Nephron (organoid): Measurements from ENCODE around the gene SMIM35.
"Not testable (repeated sequence)": the region's sequence is repeated elsewhere in the genome, so short reads cannot be mapped to it uniquely, and the experiment has no call there.

Experiments
- H3K27ac Mint-ChIP-seq, 3 experiments: 2 replicates each; pipeline ENCODE4 v1.8.0; 2020; ENCODE audit warnings: mixed read lengths in 3 of 3, mild to moderate bottlenecking in 2 of 3, moderate library complexity in 1 of 3
- H3K27me3 Mint-ChIP-seq: 2 replicates; pipeline ENCODE4 v1.8.0; 2021; ENCODE audit warnings: low read depth, mild to moderate bottlenecking, moderate library complexity, mixed read lengths
- H3K36me3 Mint-ChIP-seq: 2 replicates; pipeline ENCODE4 v1.8.0; 2020; ENCODE audit warnings: low read depth, mixed read lengths
- H3K4me1 Mint-ChIP-seq: 2 replicates; pipeline ENCODE4 v1.8.0; 2020; ENCODE audit warnings: mixed read lengths
- H3K4me3 Mint-ChIP-seq, 3 experiments: 2 replicates each; pipeline ENCODE4 v1.8.0; 2020; ENCODE audit warnings: mild to moderate bottlenecking in 3 of 3, mixed read lengths in 3 of 3, moderate library complexity in 2 of 3
- H3K9me3 Mint-ChIP-seq: 2 replicates; pipeline ENCODE4 v1.8.0; 2020; ENCODE audit warnings: mixed read lengths
- CTCF ChIP-seq, 3 experiments: fragments of 200-600 bp; sonication (generic); IDR thresholded peaks; one replicate each; pipeline ENCODE4 v1.5.0; 2021; ENCODE audit warnings: antibody characterized with exemption in 3 of 3; ENCODE audit not compliant: unreplicated experiment in 3 of 3

Gene SMIM35

GRCh38 chr11:118010738-118011461 lies 75.9 kb downstream of the SMIM35 start:
- peaks cover 8% of the 10 kb centered on the region for H3K4me1 Mint-ChIP-seq
- no peaks in the 10 kb centered on the region for H3K9me3 Mint-ChIP-seq
- TF ChIP-seq CTCF (IDR thresholded peaks at IDR 0.05; ENCODE audit: unreplicated experiment in 3 of 3), result no peak
- H3K4me3 Mint-ChIP-seq, result no peak overlapping the region
- H3K27me3 Mint-ChIP-seq, result peaks cover 21% of the 10 kb centered on the region
- H3K27ac Mint-ChIP-seq, result no peak overlapping the region
- H3K36me3 Mint-ChIP-seq, result no peaks in the 10 kb centered on the region

- peaks cover 26% of the 10 kb centered on the region for H3K27me3 Mint-ChIP-seq
- no peaks in the 10 kb centered on the region for H3K9me3 Mint-ChIP-seq
- no peaks in the 10 kb centered on the region for H3K36me3 Mint-ChIP-seq
- no peak for TF ChIP-seq CTCF (IDR thresholded peaks at IDR 0.05; ENCODE audit: unreplicated experiment in 3 of 3)
- no peak overlapping the region for H3K4me3 Mint-ChIP-seq
- peaks cover 8% of the 10 kb centered on the region for H3K4me1 Mint-ChIP-seq
- H3K27ac Mint-ChIP-seq, result peak overlapping the region in 1 of 3 experiments; percentile 21
These were observed 76.7 kb downstream of the SMIM35 start for GRCh38 chr11:118009864-118010737.

GRCh38 chr11:118008271-118008911 lies 78.4 kb downstream of the SMIM35 start:
- H3K27me3 Mint-ChIP-seq, result peaks cover 21% of the 10 kb centered on the region
- no peaks in the 10 kb centered on the region for H3K9me3 Mint-ChIP-seq
- TF ChIP-seq CTCF (IDR thresholded peaks at IDR 0.05; ENCODE audit: unreplicated experiment in 3 of 3), result no peak
- H3K36me3 Mint-ChIP-seq, result no peaks in the 10 kb centered on the region
- H3K27ac Mint-ChIP-seq, result no peak overlapping the region
- H3K4me3 Mint-ChIP-seq, result no peak overlapping the region
- H3K4me1 Mint-ChIP-seq, result peaks cover 8% of the 10 kb centered on the region

- not testable (repeated sequence) for H3K4me3 Mint-ChIP-seq, H3K9me3 Mint-ChIP-seq, H3K36me3 Mint-ChIP-seq
- Mint-ChIP-seq H3K27ac (peak overlapping the region in 1 of 3 experiments; percentile 10), H3K27me3 (peaks cover 21% of the 10 kb centered on the region), H3K4me1 (peaks cover 11% of the 10 kb centered on the region)
These were observed 79.0 kb downstream of the SMIM35 start for GRCh38 chr11:118007563-118008270.

- no peaks in the 10 kb centered on the region for H3K9me3 Mint-ChIP-seq
- no peaks in the 10 kb centered on the region for H3K36me3 Mint-ChIP-seq
- H3K27me3 Mint-ChIP-seq, result peaks cover 17% of the 10 kb centered on the region
- peaks cover 18% of the 10 kb centered on the region for H3K4me1 Mint-ChIP-seq
- no peak overlapping the region for H3K4me3 Mint-ChIP-seq
- TF ChIP-seq CTCF (IDR thresholded peaks at IDR 0.05; ENCODE audit: unreplicated experiment in 3 of 3), result no peak
- H3K27ac Mint-ChIP-seq, result no peak overlapping the region
These were observed 79.7 kb downstream of the SMIM35 start for GRCh38 chr11:118007040-118007439.

- Mint-ChIP-seq H3K27me3 (peaks cover 17% of the 10 kb centered on the region), H3K4me1 (peaks cover 24% of the 10 kb centered on the region), H3K36me3 (no peaks in the 10 kb centered on the region), H3K27ac (no peak overlapping the region), H3K9me3 (no peaks in the 10 kb centered on the region), H3K4me3 (no peak overlapping the region)
- no peak for TF ChIP-seq CTCF (IDR thresholded peaks at IDR 0.05; ENCODE audit: unreplicated experiment in 3 of 3)
These were observed 80.6 kb downstream of the SMIM35 start for GRCh38 chr11:118006153-118006534.
